Renal pelvis (tissue), 4 donors: ENCODE results near the gene BAD. TPM values are rescaled to one million over a fixed set of nuclear protein-coding genes. Genes with fewer than 3 reads are reported as not detected.
"Not testable (repeated sequence)": the region's sequence is repeated elsewhere in the genome, so short reads cannot be mapped to it uniquely, and the experiment has no call there.

Source experiments
- DNase-seq: peaks from one replicate; pipeline ENCODE4 v3.0.0-alpha.2; 2013
- polyA plus RNA-seq, 3 donors: library from polyadenylated mRNA; unstranded; fragments of 120-200 nt; gene quantifications; one replicate each; pipeline ENCODE4 v1.2.1, GENCODE V29; 2013; ENCODE audit not compliant: insufficient read length in 3 of 3

Gene BAD
- polyA plus RNA-seq, 3 donors, result 51.8 to 67.3 (median 61.2) TPM

DNA sequence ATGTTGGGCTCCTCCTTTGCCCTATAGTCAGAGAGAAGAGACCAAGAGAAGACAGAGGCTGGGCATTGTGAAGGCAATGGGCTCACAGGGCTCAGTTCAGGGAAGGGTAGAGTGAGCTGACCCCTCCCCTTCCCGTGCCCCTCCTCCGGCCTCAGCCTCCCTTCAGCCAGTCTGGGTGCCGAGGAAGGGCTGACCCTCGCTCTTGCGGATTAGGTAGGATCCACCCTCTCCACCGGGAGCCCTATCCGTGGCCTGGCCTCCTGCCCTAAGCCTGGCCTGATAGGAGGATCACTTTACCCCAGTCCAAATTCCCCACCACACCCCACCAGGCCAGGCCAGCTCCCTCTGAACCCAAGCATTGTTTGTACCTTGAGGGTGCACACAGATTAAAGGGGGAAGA lies 35.9 kb downstream of the BAD start:
- DNase-seq, result no peak

DNA sequence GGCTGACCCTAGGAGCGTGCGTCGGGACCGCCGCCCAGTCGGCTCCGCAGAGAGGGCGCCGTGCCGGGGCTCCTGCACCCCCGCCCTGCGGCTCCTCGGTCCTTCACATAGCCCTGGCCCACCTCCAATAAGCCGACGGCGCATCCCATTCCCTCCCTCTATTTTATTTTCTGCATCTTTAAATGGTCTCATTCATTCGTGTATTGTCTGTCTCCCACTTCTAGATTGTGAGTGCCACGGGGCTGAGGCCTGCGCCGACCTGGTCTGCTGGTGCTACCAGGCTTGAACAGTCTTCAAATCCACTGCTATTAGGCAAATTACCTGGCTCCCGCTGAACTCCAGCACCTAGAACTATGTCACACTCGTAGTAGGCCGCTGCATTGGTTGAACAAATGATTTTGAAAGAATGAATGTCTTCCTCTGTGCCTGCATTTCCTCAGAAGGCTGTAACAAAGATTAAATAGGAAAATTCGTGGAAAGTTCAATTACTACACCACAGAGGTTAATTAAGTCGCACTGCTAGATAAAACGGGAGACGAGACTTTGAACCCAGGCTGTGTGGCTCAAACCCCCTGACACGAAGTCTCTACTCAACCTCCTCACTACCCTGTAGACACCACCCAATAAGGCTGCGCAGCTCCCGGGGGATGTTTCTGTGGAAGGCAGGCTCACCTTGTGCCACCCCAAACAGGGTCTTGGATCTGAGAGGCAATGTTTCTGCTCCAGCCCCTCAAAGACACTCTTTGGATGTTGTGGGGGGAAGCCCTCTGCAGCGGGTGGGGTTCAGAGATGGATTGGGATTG lies 36.5 kb downstream of the BAD start:
- DNase-seq, result no peak

GRCh38 chr11:64246871-64247728 lies 37.4 kb downstream of the BAD start, which contains the start of gene PPP1R14B:
PPP1R14B (minus strand) TSS chr11:64246943; CDS start chr11:64246673, 270 bp downstream.
- peak; percentile 83 for DNase-seq

DNA sequence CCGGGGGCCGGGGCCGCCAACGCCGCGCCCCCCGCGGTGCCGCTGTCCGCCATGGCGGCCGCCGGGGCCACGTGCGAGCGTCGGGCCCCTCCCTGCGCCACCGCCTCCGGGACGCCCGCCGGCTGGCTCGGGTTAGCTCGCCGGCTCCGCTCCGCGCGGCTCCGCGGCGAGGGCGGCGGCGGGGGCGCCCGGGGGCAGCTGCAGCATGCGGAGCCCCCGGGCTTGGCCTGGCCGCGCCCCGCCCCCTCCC lies 37.9 kb downstream of the BAD start:
- not testable (repeated sequence) for DNase-seq

GRCh38 chr11:64245797-64246620 lies 38.5 kb downstream of the BAD start:
- peak; percentile 52 for DNase-seq

DNA sequence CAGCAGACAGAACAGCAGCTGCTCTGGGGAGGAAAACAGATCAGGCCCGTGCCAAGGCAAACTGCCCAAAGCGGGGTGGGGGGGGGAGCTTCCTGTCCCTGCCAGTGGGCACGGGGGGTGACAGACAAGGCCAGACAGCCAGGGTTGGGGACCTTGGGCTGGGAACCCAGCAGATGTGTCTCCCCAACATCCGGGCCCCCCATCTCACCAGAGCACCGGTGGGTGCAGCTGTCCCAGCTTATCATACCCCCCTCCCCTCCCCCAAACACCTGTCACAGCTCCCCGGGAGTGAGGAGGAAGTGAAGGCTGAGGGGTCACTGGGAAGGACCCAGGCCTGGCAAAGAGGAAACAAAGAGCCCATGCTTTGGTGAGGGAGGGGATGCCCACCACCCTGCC lies 39.1 kb downstream of the BAD start:
- no peak for DNase-seq

- no peak for DNase-seq
These were observed 39.5 kb downstream of the BAD start for GRCh38 chr11:64244966-64245365.

GRCh38 chr11:64244107-64244506 lies 40.4 kb downstream of the BAD start:
- DNase-seq, result no peak

- DNase-seq, result no peak
These were observed 41.1 kb downstream of the BAD start for GRCh38 chr11:64243236-64243854.

- DNase-seq, result no peak
These were observed 42.7 kb downstream of the BAD start for GRCh38 chr11:64241491-64242374.

GRCh38 chr11:64241241-64241490 lies 43.3 kb downstream of the BAD start:
- peak; percentile 99 for DNase-seq

DNA sequence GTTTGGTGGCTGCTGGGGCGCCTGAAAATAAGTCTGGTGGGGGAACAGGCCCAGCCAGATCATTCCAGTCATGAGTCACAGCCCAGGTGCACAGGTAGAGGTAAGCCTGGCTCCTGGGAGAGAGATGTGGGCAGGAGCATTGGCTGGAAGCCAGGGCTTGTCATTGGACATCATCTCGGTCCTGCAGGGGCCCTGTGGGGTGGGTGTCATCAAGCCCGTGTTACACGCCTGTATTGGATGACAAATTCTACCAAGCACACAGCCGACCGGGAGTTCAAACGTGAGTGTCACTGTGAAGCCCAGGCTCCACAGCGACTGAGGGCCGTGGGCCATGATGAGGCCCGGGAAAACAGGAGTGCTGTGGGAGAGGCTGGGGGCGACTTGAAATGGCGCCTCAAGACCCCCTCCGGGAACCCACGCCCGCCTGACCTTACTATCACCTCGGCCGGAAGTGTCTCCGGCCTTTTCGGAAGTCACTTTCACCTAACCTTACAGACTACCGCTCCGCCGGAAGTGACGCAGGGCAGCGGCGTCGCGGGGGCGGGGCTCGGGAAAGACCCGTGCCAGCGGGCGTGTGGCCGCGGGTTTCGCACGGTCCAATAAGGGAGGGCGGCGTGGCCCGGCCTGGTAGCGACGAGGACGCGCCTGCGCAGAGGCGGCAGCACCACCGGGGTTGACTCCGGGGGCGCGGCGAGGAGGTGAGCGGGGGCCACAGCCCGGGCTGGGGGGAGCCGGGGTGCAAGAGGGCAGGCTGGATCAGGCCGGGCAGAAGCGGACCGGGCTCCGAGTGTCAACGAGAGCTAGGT lies 43.8 kb downstream of the BAD start, which contains the start of gene FKBP2:
TSS of gene FKBP2 (plus strand) at position 661 of the 806 bp plus-strand sequence. CDS start 1,293 bp downstream, outside the sequence.
- peak; percentile 96 for DNase-seq

DNA sequence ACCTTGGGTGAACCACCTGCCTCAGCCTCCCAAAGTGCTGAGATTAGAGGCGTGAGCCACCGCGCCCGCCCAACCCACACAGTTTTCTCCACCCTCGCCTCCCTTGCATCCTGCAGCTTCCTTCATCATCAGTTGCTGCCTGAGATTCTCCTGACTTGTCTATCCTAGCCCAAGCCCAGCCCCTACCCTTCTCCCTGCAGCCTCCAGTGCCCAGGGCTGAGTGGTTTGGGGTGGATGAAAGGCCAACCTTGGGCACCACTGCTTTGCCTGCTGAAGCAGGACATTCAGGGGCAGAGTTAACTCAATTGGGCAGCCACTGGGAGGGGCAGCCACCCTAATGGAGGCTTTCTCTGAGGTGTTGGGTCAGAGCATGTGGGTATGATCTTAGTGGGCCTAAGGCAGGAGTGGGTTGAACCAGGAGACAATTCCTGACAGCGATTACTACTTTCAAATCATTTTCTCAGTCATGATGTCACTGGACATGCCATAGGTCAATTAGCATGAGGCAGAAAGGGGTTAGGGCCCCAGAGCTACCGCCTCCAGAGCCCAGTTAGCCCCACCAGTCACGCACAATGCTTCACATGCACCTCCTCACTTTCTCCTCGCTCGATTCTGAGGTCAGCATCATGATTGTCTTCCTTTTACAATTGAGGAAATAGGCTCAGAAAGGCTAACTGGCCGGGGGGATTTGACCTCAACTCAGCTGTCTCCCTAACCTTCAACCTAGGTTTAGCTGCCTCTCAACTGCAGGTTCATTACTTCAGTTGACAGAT lies 44.6 kb downstream of the BAD start:
- no peak for DNase-seq

- no peak for DNase-seq
These were observed 45.5 kb downstream of the BAD start for GRCh38 chr11:64238999-64239398.

- DNase-seq, result no peak
These were observed 46.4 kb downstream of the BAD start for GRCh38 chr11:64238076-64238475.

- DNase-seq, result no peak
These were observed 46.9 kb downstream of the BAD start for GRCh38 chr11:64237484-64237951.

DNA sequence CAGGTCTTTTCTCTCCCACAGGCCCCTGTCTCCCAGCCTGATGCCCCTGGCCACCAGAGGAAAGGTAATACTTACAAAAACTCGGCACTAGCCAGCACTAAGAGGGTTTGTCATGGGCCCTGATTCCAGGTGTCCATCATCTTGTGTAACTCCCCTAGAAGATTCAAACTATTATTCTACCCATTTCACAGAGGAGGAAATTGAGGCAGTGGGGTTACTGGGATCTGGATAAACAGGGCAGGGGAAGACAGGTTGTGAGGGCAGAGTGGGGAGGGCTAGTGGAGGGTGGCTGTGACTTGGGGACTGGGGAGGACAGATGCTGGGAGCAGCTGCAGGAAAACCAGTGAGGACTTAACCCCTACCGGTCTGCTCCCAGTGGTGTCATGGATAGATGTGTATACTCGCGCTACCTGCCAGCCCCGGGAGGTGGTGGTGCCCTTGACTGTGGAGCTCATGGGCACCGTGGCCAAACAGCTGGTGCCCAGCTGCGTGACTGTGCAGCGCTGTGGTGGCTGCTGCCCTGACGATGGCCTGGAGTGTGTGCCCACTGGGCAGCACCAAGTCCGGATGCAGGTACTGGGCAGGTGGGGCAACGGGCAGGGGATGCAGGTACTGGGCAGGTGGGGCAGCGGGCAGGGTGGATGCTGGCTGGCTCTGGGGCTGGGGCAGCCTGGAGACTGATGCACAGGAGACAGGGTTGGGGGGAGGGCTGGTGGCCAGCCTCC lies 48.9 kb downstream of the BAD start:
- DNase-seq, result no peak

- peak; percentile 57 for DNase-seq
These were observed 49.7 kb downstream of the BAD start for GRCh38 chr11:64234647-64235379.
